ENCODE data around the gene ZNF497. TPM values are rescaled to one million over a fixed set of nuclear protein-coding genes. Genes with fewer than 3 reads are reported as not detected.

Gene ZNF497
- total RNA-seq, 1 experiment from 2014 or later = 2.4 TPM

DNA sequence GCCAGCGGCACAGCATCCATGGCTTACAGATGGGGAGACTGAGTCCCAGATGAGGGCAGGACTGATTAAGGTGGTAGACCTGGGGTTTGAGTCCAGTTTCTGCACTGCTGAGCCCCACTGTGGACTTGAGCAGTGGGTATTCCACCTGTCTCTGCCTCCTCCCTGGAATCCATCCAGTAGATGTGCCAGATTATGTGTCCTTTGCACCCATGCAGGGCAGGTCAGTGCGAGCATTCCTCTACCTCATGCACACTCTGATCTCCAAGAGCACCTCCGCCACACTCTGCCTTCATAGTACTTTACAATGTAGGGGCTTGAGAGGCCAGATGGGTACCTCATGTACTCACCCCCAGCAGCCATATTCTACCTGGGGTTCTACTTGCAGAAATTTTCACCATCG, 25.7 kb downstream of the ZNF497 start:
- no peak overlapping the region for H3K4ac ChIP-seq (ENCODE audit: low read depth, low read length)
- no peaks in the 10 kb centered on the region for H3K27me3 ChIP-seq (ENCODE audit: insufficient read depth, low read length)
- no peaks in the 10 kb centered on the region for H4K20me1 ChIP-seq (ENCODE audit: control insufficient read depth, insufficient read depth, insufficient read length)
- H2BK15ac ChIP-seq (ENCODE audit: low read depth, low read length) = no peak overlapping the region
- TF ChIP-seq, protein P1, sequence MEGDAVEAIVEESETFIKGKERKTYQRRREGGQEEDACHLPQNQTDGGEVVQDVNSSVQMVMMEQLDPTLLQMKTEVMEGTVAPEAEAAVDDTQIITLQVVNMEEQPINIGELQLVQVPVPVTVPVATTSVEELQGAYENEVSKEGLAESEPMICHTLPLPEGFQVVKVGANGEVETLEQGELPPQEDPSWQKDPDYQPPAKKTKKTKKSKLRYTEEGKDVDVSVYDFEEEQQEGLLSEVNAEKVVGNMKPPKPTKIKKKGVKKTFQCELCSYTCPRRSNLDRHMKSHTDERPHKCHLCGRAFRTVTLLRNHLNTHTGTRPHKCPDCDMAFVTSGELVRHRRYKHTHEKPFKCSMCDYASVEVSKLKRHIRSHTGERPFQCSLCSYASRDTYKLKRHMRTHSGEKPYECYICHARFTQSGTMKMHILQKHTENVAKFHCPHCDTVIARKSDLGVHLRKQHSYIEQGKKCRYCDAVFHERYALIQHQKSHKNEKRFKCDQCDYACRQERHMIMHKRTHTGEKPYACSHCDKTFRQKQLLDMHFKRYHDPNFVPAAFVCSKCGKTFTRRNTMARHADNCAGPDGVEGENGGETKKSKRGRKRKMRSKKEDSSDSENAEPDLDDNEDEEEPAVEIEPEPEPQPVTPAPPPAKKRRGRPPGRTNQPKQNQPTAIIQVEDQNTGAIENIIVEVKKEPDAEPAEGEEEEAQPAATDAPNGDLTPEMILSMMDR (conservative IDR thresholded peaks at IDR 0.05) = no peak
- no peak overlapping the region for H4K8ac ChIP-seq (replicated peaks; ENCODE audit: insufficient read length, low read depth, low read length)
- no peaks in the 10 kb centered on the region for H3K9me3 ChIP-seq (ENCODE audit: control insufficient read depth, low read depth, low read length)
- no peaks in the 10 kb centered on the region for H3K79me1 ChIP-seq (ENCODE audit: insufficient read depth, low read depth, low read length, poor library complexity, severe bottlenecking)
- H3K56ac ChIP-seq (ENCODE audit: insufficient read length, low read depth, low read length) = no peak overlapping the region
- no peaks in the 10 kb centered on the region; a peak in 1 of 5 replicates for H3K9me3 Mint-ChIP-seq
- H3T11ph ChIP-seq (ENCODE audit: low read length) = no peak overlapping the region
- H3K4me3 Mint-ChIP-seq = no peak overlapping the region
- H2BK20ac ChIP-seq (ENCODE audit: low read depth, low read length, poor library complexity, severe bottlenecking) = no peak overlapping the region
- H2AFZ ChIP-seq (ENCODE audit: low read length) = no peak overlapping the region
- H3K18ac ChIP-seq (ENCODE audit: insufficient read length, low read depth, low read length) = no peak overlapping the region
- no peaks in the 10 kb centered on the region for H3K23me2 ChIP-seq (ENCODE audit: insufficient read length, low read depth, low read length, poor library complexity, severe bottlenecking)
- no peak overlapping the region for H3K14ac ChIP-seq (ENCODE audit: insufficient read depth, low read length)
- H3K4me1 Mint-ChIP-seq = no peaks in the 10 kb centered on the region
- H3K9ac ChIP-seq (ENCODE audit: extremely low read depth, insufficient read length, low read length) = no peak overlapping the region
- no peak overlapping the region for H3K27ac Mint-ChIP-seq
- H2BK120ac ChIP-seq (ENCODE audit: low read depth, low read length, poor library complexity, severe bottlenecking) = no peak overlapping the region
- no peak overlapping the region for H2AK5ac ChIP-seq (ENCODE audit: insufficient read length, low read length)
- no peak overlapping the region for H3K4me2 ChIP-seq (ENCODE audit: insufficient read depth, insufficient read length, low read length)
- no peak overlapping the region for H2BK12ac ChIP-seq (ENCODE audit: insufficient read length, low read depth, low read length)
- H3K79me2 ChIP-seq (ENCODE audit: insufficient read depth, low read length) = no peaks in the 10 kb centered on the region
- H3K27ac ChIP-seq (ENCODE audit: insufficient read length, low read depth, low read length) = no peak overlapping the region
- no CpG with 5 or more reads among the region's 4 CpGs for WGBS (ENCODE audit: extremely low coverage, insufficient read length, low lambda C conversion rate)
- no peak overlapping the region for H4K91ac ChIP-seq (ENCODE audit: insufficient read length, low read depth, low read length)
- H2BK5ac ChIP-seq (ENCODE audit: insufficient read length, low read length) = no peak overlapping the region
- H4K5ac ChIP-seq (ENCODE audit: insufficient read length, low read depth, low read length) = no peak overlapping the region
- no peaks in the 10 kb centered on the region for H3K4me1 ChIP-seq (ENCODE audit: insufficient read depth, low read length)
- H3K36me3 Mint-ChIP-seq (ENCODE audit: insufficient read depth in 1 of 3, low read depth in 3 of 3) = peaks cover 14 to 34% (median 24%) of the 10 kb centered on the region in 3 experiments; a peak in 6 of 7 replicates
- H3K27me3 Mint-ChIP-seq (ENCODE audit: low read depth) = no peaks in the 10 kb centered on the region
- H3K23ac ChIP-seq (ENCODE audit: insufficient read length, low read depth, low read length) = no peak overlapping the region
- no peak for DNase-seq
